ENCODE data around the gene ZNF804A.

Gene ZNF804A

GRCh38 chr2:184698476-184698875 is 100.1 kb downstream of the ZNF804A start:
- no CpG with 5 or more reads among the region's 3 CpGs for WGBS (ENCODE audit: insufficient coverage, insufficient read length)
- H3K36me3 ChIP-seq (ENCODE audit: control insufficient read depth, insufficient read depth, low read length), result no peaks in the 10 kb centered on the region
- H3K9me3 ChIP-seq (ENCODE audit: control insufficient read depth, insufficient read depth, low read length), result no peaks in the 10 kb centered on the region
- no peaks in the 10 kb centered on the region for H3K4me1 ChIP-seq (ENCODE audit: control insufficient read depth, insufficient read depth, low read length)
- no peak for DNase-seq (ENCODE audit: low read depth, low spot score)
- no peak overlapping the region for H3K4me3 ChIP-seq (ENCODE audit: low read length)
- no peaks in the 10 kb centered on the region for H3K27me3 ChIP-seq (ENCODE audit: control insufficient read depth, insufficient read depth, low read length)
- H3K27ac ChIP-seq (ENCODE audit: low read length), result no peak overlapping the region

- Histone ChIP-seq H3K4me1 (ENCODE audit: control insufficient read depth, insufficient read depth, low read length) (no peaks in the 10 kb centered on the region), H3K27me3 (ENCODE audit: control insufficient read depth, insufficient read depth, low read length) (no peaks in the 10 kb centered on the region), H3K27ac (ENCODE audit: low read length) (no peak overlapping the region), H3K9me3 (ENCODE audit: control insufficient read depth, insufficient read depth, low read length) (no peaks in the 10 kb centered on the region), H3K36me3 (ENCODE audit: control insufficient read depth, insufficient read depth, low read length) (no peaks in the 10 kb centered on the region), H3K4me3 (ENCODE audit: low read length) (no peak overlapping the region)
- WGBS (ENCODE audit: insufficient coverage, insufficient read length), result 100% methylated on average over 3 of the region's 6 CpGs
- no peak for DNase-seq (ENCODE audit: low read depth, low spot score)
These were observed 123.6 kb downstream of the ZNF804A start for GRCh38 chr2:184721881-184722280.

DNA sequence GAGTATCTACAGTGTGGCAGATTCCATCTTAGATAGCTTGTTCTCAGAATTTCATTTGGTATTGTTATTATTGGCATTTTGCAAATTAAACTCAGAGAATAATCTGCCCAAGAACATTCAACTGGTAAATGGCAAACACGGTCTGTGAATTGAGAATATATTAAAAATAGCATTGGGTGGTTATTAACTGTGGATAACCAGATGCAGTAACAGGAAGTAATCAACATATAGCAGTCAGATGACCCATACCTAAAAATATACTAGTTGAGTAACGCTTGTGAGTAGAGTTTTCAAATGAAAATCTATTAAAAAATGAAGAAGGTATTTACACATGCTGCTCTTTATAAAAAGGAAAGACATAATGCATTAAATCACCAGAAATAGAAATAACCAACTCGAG is 129.5 kb downstream of the ZNF804A start:
- Histone ChIP-seq H3K4me3 (ENCODE audit: low read length) (no peak overlapping the region), H3K36me3 (ENCODE audit: control insufficient read depth, insufficient read depth, low read length) (no peaks in the 10 kb centered on the region), H3K27ac (ENCODE audit: low read length) (no peak overlapping the region), H3K4me1 (ENCODE audit: control insufficient read depth, insufficient read depth, low read length) (no peaks in the 10 kb centered on the region), H3K27me3 (ENCODE audit: control insufficient read depth, insufficient read depth, low read length) (no peaks in the 10 kb centered on the region), H3K9me3 (ENCODE audit: control insufficient read depth, insufficient read depth, low read length) (no peaks in the 10 kb centered on the region)
- no CpG with 5 or more reads among the region's 3 CpGs for WGBS (ENCODE audit: insufficient coverage, insufficient read length)
- no peak for DNase-seq (ENCODE audit: low read depth, low spot score)

GRCh38 chr2:184728411-184728810 is 130.1 kb downstream of the ZNF804A start:
- no peaks in the 10 kb centered on the region for H3K9me3 ChIP-seq (ENCODE audit: control insufficient read depth, insufficient read depth, low read length)
- H3K36me3 ChIP-seq (ENCODE audit: control insufficient read depth, insufficient read depth, low read length), result no peaks in the 10 kb centered on the region
- no peak overlapping the region for H3K27ac ChIP-seq (ENCODE audit: low read length)
- H3K27me3 ChIP-seq (ENCODE audit: control insufficient read depth, insufficient read depth, low read length), result no peaks in the 10 kb centered on the region
- no peaks in the 10 kb centered on the region for H3K4me1 ChIP-seq (ENCODE audit: control insufficient read depth, insufficient read depth, low read length)
- H3K4me3 ChIP-seq (ENCODE audit: low read length), result no peak overlapping the region
- DNase-seq (ENCODE audit: low read depth, low spot score), result no peak

GRCh38 chr2:184729581-184729980 is 131.3 kb downstream of the ZNF804A start:
- H3K4me3 ChIP-seq (ENCODE audit: low read length), result no peak overlapping the region

GRCh38 chr2:184730288-184730687 is 132.0 kb downstream of the ZNF804A start:
- Histone ChIP-seq H3K27ac (ENCODE audit: low read length) (no peak overlapping the region), H3K4me3 (ENCODE audit: low read length) (no peak overlapping the region), H3K36me3 (ENCODE audit: control insufficient read depth, insufficient read depth, low read length) (no peaks in the 10 kb centered on the region), H3K9me3 (ENCODE audit: control insufficient read depth, insufficient read depth, low read length) (no peaks in the 10 kb centered on the region), H3K4me1 (ENCODE audit: control insufficient read depth, insufficient read depth, low read length) (no peaks in the 10 kb centered on the region), H3K27me3 (ENCODE audit: control insufficient read depth, insufficient read depth, low read length) (no peaks in the 10 kb centered on the region)
- DNase-seq (ENCODE audit: low read depth, low spot score), result no peak
- no CpG with 5 or more reads among the region's 1 CpG for WGBS (ENCODE audit: insufficient coverage, insufficient read length)

More at GRCh38 chr2:184729581-184729980, 131.3 kb downstream of the ZNF804A start:
- H3K9me3 ChIP-seq (ENCODE audit: control insufficient read depth, insufficient read depth, low read length), result no peaks in the 10 kb centered on the region
- no CpG with 5 or more reads among the region's 3 CpGs for WGBS (ENCODE audit: insufficient coverage, insufficient read length)
- no peaks in the 10 kb centered on the region for H3K36me3 ChIP-seq (ENCODE audit: control insufficient read depth, insufficient read depth, low read length)
- no peak for DNase-seq (ENCODE audit: low read depth, low spot score)
- no peaks in the 10 kb centered on the region for H3K4me1 ChIP-seq (ENCODE audit: control insufficient read depth, insufficient read depth, low read length)
- no peak overlapping the region for H3K27ac ChIP-seq (ENCODE audit: low read length)
- no peaks in the 10 kb centered on the region for H3K27me3 ChIP-seq (ENCODE audit: control insufficient read depth, insufficient read depth, low read length)

DNA sequence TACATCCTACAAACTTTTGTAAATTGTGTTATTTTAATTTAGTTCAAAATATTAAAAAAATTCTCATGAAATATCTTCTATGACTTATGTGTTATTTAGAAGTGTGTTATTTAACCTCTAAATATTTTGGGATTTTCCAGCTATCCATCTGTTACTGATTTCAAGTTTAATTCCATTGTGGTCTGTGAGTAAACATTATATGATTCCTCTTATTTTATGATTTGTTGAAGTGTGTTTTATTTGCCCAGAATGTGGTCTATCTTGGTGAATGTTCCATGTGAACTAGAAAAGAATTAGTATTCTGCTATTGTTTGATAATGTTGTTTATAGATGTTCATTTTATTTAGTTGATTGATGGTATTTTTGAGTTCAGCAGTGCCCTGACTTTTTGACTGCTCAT is 136.0 kb downstream of the ZNF804A start:
- H3K27me3 ChIP-seq (ENCODE audit: control insufficient read depth, insufficient read depth, low read length), result no peaks in the 10 kb centered on the region
- DNase-seq (ENCODE audit: low read depth, low spot score), result no peak
- no peaks in the 10 kb centered on the region for H3K9me3 ChIP-seq (ENCODE audit: control insufficient read depth, insufficient read depth, low read length)
- no peak overlapping the region for H3K27ac ChIP-seq (ENCODE audit: low read length)
- no peaks in the 10 kb centered on the region for H3K36me3 ChIP-seq (ENCODE audit: control insufficient read depth, insufficient read depth, low read length)
- H3K4me1 ChIP-seq (ENCODE audit: control insufficient read depth, insufficient read depth, low read length), result no peaks in the 10 kb centered on the region; the same call in 1 of the 2 replicates
- H3K4me3 ChIP-seq (ENCODE audit: low read length), result no peak overlapping the region

DNA sequence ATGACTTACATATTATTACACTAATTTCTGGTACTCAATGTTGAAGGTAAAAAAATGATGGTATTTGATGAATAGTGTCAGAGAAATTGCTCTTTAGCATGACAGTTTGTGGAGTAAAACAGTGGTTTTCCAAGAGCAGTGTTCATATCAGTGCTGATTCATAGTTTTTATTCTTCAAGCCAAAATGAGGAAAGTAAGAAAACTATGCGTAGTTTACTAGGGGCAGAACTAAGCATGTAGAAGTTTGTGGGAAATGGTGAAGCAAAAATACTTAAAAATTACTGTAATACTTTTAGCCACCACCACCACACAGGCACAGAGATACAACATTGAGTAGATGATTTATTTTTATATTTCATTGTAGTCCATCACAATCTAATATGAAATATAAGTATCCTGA is 137.3 kb downstream of the ZNF804A start:
- no CpG with 5 or more reads among the region's 1 CpG for WGBS (ENCODE audit: insufficient coverage, insufficient read length)
- no peaks in the 10 kb centered on the region for H3K36me3 ChIP-seq (ENCODE audit: control insufficient read depth, insufficient read depth, low read length)
- DNase-seq (ENCODE audit: low read depth, low spot score), result no peak
- no peak overlapping the region for H3K4me3 ChIP-seq (ENCODE audit: low read length)
- H3K4me1 ChIP-seq (ENCODE audit: control insufficient read depth, insufficient read depth, low read length), result no peaks in the 10 kb centered on the region; the same call in 1 of the 2 replicates
- H3K27ac ChIP-seq (ENCODE audit: low read length), result no peak overlapping the region
- no peaks in the 10 kb centered on the region for H3K27me3 ChIP-seq (ENCODE audit: control insufficient read depth, insufficient read depth, low read length)
- H3K9me3 ChIP-seq (ENCODE audit: control insufficient read depth, insufficient read depth, low read length), result no peaks in the 10 kb centered on the region

DNA sequence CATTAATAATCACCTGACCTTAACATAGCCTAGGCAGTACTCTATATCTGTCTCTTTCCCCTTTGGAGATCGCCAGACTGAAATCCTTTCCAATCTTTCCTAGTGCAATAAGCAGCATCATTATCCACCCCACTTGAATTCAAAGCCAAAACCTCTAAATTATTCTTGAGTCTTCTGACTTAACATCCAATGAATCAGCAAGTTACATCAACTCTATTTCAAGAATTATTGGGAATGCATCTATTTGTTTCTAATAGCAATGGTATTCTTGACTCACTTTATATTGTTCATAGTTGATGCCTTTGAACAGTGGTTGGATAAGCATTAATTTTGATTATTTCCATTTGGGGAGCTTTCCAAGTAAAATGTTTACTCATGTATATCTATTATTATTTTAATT is 144.8 kb downstream of the ZNF804A start:
- Histone ChIP-seq H3K27me3 (ENCODE audit: control insufficient read depth, insufficient read depth, low read length) (no peaks in the 10 kb centered on the region), H3K9me3 (ENCODE audit: control insufficient read depth, insufficient read depth, low read length) (no peaks in the 10 kb centered on the region), H3K4me1 (ENCODE audit: control insufficient read depth, insufficient read depth, low read length) (no peaks in the 10 kb centered on the region; the same call in 1 of the 2 replicates), H3K4me3 (ENCODE audit: low read length) (no peak overlapping the region), H3K27ac (ENCODE audit: low read length) (no peak overlapping the region), H3K36me3 (ENCODE audit: control insufficient read depth, insufficient read depth, low read length) (no peaks in the 10 kb centered on the region)
- no CpG with 5 or more reads among the region's 1 CpG for WGBS (ENCODE audit: insufficient coverage, insufficient read length)
- DNase-seq (ENCODE audit: low read depth, low spot score), result no peak

DNA sequence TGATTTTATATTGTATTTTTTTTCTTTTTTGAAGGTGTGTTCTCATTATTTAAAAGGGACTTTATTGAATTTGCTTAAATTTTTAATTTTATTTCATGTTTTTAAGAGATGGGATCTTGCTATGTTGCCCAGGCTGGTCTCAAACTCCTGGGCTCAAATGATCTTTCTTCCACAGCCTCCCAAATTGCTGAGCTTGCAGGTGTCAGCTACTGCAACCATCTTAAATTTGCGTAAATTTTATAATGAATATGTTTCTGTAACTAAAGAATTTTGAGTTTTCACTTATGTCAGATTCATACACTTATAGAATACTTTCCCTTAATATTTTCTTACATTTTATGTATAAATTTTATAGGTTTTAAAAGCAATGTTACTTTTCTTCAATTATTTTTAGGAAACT is 157.8 kb downstream of the ZNF804A start:
- Histone ChIP-seq H3K4me1 (ENCODE audit: control insufficient read depth, insufficient read depth, low read length) (no peaks in the 10 kb centered on the region), H3K27ac (ENCODE audit: low read length) (no peak overlapping the region), H3K27me3 (ENCODE audit: control insufficient read depth, insufficient read depth, low read length) (no peaks in the 10 kb centered on the region), H3K9me3 (ENCODE audit: control insufficient read depth, insufficient read depth, low read length) (no peaks in the 10 kb centered on the region), H3K36me3 (ENCODE audit: control insufficient read depth, insufficient read depth, low read length) (no peaks in the 10 kb centered on the region), H3K4me3 (ENCODE audit: low read length) (no peak overlapping the region)
- DNase-seq (ENCODE audit: low read depth, low spot score), result no peak
- no CpG with 5 or more reads among the region's 1 CpG for WGBS (ENCODE audit: insufficient coverage, insufficient read length)

- H3K9me3 ChIP-seq (ENCODE audit: control insufficient read depth, insufficient read depth, low read length), result no peaks in the 10 kb centered on the region
- no peak for DNase-seq (ENCODE audit: low read depth, low spot score)
- no peaks in the 10 kb centered on the region for H3K36me3 ChIP-seq (ENCODE audit: control insufficient read depth, insufficient read depth, low read length)
- no peaks in the 10 kb centered on the region for H3K27me3 ChIP-seq (ENCODE audit: control insufficient read depth, insufficient read depth, low read length)
- H3K4me1 ChIP-seq (ENCODE audit: control insufficient read depth, insufficient read depth, low read length), result no peaks in the 10 kb centered on the region
- H3K27ac ChIP-seq (ENCODE audit: low read length), result no peak overlapping the region
- H3K4me3 ChIP-seq (ENCODE audit: low read length), result no peak overlapping the region
- no CpG with 5 or more reads among the region's 2 CpGs for WGBS (ENCODE audit: insufficient coverage, insufficient read length)
These were observed 158.6 kb downstream of the ZNF804A start for GRCh38 chr2:184756885-184757284.

All from iPS DF 6.9 (cell line).